GM20431 (cell line): ENCODE measurements around the gene TACC2.

Experiments
- in situ Hi-C: fragments of 300-500 bp; cut with MseI, MboI; formaldehyde crosslinking; loops from one replicate; pipeline ENCODE4 v1.15.0; 2020; ENCODE audit warnings: low sequenced_read_pairs; ENCODE audit not compliant: unreplicated experiment

Gene TACC2

DNA sequence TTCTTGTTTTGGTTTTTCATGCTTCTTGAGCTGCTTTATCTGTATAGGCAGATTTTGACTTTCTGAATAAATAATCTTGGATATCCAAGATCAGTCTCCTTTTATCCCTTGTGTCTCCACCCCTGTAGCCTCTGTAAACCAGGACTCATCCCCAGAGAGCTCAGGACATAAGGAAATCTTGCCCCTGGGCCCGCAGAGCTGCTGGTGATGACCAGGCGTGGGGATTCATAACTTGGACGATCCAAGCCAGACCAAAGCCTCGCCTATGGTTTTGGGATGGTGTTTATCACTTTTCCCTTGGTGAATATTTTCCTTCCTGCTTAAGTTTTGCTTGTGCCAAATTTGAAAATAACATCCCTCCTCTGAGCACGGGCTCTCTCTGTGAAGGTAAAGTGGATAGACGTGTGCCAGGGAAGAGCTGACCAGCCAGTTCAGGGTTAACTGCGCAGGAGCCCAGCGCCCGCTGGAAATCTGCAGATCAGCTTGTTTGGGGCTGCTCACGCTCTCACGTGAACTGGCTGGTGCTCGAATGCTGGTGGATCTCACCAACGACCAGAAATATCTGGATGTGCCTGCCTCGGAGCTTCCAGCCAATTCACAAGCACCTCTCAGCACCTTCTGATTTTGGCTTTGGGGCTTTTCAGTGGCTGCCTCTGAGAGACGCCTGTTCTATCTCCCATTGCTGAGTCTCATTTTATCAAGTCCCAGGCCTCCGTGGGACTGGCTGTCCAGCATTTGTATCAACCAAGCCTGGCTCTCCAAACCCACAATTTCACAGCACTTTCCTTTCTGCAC is 150.1 kb downstream of the TACC2 start:
- in situ Hi-C loops: no loop called here

DNA sequence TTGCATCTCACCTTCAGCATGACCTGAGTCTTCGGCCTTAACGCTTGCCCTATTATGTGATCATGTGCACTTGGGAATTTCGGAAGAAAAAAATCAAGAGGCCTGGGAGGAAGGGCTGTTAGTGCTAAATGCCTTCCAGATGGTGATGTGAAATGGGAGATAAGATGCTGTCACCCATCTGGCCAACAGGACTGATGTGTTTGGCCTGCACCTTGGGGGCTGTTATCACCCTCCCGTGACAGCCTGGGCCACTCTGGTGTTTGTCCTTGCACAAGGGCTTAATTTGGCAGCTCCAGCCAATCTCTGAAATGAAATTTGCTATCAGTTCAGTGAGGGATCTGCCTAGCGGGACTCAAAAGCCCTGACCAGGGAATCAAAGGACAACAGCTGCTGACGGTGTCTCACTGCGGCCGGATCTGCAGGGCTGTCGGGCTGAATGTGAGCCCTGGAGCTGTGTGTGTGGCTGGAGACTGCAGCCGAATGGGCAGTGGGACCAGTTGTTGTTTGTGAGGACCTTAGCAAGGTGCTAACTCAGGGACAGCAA is 150.7 kb downstream of the TACC2 start:
- in situ Hi-C loops: no loop called here

DNA sequence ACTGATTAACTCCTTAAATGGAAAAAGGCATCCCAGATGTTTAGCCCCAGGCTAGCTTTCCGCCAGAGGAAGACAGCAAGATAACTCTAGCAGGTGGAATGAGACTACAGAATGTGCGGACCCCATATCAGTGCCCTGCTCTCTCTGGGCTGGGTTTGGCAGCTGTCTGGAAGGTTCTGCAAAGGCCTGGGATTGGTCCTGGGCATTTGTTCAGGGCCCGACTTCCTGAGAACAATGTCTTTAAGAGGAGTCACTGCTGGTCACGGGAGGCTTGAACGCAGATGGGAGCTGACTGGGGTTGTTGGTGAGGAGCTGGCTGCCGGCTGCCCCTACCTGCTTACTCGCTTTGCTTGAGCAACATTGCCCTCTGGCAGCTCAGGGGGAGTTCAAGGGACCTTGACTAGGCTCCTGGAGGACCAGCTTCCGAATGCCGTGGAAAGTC is 151.5 kb downstream of the TACC2 start:
- in situ Hi-C loops: no loop called here

GRCh38 chr10:122140941-122141623 is 152.1 kb downstream of the TACC2 start:
- in situ Hi-C loops: no loop called here

DNA sequence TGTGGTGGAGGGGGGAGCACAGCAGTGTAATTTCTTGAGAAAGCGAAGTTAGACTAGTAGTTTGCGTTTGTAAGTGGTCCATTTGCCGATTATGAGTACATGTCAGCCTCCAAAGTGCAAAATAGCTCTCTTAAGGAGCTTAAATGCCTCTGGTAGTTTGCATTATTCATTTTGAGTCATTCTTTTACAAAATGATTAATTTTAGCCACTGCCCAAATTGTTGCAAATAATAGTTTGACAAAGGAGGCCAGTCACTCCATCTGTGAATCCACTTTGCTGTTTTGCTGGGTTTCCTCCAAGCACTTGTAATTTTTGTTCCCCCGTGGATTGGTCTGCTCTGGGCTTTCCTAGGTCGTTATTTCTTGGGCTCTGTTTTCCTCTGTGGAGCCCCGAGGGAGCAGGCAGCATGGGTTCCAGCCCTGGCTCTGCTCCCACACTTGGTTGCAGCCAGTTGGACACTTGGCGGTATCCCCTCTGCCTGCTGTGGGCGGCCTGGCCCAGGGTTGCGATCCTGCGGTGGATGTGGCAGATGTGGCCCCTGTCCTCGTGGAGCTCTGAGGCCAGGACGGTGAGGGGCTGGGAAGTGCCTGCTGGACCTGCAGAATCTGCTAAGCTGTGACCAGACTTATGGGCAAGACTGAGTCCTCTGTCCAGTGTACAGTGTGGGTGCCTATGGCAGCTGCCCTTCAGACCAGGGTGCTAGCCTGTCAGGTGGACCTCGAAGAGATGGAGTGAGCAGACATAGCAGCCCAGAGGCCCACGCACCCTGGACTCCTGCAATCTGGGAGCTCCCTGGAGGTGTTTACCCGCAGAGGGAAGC is 153.1 kb downstream of the TACC2 start:
- in situ Hi-C loops: no loop called here

DNA sequence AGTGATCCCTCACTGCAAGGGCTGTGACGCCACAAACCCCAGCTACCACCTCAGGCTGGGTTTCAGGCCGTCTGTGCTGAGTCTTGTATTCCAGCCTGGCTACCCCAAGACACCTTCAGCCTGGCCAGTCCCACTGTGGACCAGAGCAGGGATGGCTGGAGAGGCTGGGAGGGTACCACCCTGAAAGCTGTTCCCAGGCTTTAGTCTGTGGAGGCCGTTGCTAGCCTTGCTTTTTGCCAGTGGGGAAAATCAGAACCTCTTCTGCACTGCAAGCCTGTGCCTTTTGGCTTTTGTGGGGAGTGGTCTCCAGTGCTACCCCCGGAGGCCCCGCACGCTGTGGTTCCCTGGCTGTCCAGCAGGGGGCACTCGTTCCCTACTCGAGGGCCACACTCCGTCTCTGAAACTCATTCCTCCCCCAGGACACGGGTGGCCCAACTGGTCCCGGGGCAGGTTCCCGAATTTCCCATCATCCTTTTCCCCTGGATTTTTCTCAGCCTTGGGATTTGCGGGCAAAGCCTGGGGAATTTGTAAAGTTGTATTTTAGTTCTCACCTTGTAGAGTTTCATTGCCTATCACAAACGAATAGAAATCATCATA is 153.8 kb downstream of the TACC2 start:
- in situ Hi-C loops: no loop called here

GRCh38 chr10:122143238-122143841 is 154.4 kb downstream of the TACC2 start:
- in situ Hi-C loops: no loop called here

DNA sequence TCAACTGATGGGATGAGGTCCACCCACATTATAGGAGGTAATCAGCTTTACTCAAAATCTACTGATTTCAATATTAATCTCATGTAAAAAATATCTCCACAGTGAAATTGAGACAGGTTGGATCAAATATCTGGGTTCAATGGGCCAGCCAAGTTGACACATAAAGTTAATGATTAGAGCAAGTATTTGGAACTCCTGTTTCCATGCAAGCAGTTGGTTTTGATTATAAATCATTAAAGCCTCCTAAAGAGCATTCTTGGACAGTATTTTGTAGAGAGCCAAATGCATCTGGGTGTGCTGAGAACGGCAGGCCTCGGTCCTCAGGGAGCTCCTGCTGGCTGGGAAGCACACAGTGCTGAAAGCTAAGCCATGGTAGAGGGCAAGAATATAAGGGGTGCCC is 155.2 kb downstream of the TACC2 start:
- in situ Hi-C loops: no loop called here

DNA sequence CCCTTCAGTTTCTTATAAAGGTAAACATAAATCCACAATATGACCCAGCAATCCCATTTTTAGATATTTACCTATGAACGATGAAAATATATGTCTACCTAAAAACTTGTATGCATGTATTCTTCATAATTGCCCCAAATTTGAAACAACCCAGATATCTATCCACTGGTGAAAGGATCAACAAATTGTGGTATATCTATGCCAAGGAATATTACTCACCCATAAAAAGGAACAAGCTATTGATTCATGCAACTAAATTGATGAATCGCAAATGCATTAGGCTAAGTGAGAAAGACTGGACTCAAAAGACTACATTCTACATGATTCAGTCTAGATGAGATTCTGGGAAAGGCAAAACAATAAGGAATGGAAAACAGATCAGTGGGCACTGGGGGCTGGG is 156.2 kb downstream of the TACC2 start:
- in situ Hi-C loops: no loop called here

DNA sequence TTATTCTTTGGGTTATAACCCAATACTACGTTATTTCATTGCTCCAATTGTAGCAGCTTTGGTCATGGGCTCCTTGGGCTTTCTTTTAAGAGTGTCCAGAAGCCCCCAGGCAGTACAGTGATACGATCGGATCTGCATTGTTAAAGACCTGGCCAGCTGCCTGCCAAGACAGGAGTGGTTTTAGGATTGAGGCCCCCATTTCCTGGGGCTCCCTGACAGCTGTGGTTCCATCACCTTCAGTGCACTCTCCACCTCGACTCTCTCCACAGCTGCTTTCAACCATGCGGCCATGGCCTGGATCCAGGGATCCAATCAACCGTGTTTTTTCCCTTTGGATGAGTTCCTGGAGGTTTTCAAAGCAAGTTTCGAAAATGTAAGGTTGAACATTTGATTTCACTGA is 158.7 kb downstream of the TACC2 start:
- in situ Hi-C loops: no loop called here

- in situ Hi-C loops: no loop called here
These were observed 160.1 kb downstream of the TACC2 start for GRCh38 chr10:122148876-122149560.

- in situ Hi-C loops: no loop called here
These were observed 160.9 kb downstream of the TACC2 start for GRCh38 chr10:122149561-122150505.

- in situ Hi-C loops: no loop called here
These were observed 162.2 kb downstream of the TACC2 start for GRCh38 chr10:122151121-122151694.

- in situ Hi-C loops: no loop called here
These were observed 163.6 kb downstream of the TACC2 start for GRCh38 chr10:122152544-122152943.

DNA sequence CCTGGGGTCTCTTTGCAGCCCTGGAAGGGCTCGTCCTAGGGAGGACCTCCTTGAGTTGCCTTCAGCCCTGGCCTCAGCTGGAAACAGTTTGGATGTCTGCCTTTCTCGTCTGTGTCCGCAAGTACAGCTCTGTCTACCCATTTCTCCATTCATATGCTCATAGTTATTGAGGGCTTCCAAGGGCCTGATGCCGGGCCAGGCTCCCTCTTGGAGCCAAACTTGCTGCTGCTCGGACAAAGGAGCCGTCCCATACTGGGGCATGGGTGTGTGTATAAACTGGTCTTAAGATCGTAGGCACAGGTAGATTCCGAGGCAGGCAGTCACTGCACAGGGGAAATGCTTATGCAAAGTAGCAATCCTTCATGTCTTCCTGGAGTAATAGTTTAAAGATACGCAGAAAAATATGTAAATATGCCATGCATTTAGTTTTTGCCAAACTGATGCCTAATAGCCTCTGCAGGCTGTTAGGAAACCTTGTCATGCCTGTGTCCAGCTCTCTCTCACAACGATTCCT is 165.1 kb downstream of the TACC2 start:
- in situ Hi-C loops: no loop called here

DNA sequence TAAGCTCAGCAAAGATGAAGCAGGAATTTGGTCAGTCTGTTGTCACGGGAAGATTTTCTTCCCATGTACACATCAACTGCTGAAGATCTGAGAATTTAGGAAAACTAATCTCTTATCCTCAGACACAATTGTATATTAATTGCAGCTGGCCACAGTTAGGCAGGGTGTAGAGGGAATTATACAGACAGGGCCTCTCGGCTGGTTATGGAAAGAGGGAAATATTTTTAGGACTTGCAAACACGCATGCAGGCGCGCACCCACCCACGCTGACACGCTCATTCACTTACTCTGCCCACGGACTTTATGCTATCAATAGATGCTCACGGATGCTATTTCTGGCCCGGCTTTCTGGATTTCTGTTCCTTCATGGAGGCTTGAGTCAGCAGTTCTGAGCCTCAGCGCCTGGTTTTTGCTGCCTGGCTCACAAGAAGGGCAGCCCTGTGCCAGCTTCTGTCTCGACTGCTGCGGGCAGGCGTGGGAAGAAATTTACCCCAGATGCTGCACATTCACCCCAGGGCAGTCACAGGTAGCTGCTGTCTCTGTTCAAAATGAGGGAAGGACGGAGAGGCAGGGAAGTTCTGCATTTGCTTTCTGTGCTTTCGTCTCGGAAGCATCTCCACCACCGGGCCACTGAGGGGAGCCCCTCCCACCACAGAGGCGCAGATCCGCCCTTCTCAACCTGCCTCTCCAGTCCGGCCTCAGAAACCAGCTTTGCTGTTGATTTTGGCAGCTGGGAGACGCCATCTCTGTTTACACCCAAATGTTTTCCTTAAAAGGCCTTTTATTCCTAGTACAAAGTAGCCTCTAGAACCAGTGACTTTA is 165.8 kb downstream of the TACC2 start:
- in situ Hi-C loops: no loop called here

DNA sequence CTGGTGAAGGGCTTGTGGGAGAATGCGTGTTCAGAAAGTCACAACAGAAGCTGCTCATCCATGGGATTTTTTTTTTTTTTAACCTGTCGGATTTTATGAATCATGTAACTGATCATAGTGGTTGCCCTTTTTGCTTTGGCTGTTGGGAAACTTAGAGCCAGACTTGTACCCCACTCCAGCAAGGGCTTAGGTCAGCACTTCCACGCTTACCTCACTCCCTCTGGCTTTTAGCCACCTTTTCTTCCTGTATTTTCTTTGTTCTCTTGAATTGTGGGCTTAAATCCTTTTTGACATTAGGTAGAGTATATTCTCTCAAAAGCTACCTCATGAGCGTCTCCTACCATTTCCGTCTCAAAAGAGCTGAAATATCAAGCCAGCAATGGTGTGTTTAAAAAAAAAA is 168.5 kb downstream of the TACC2 start:
- in situ Hi-C loops: no loop called here
